ENCODE measurements around the gene SCN5A. TPM values are rescaled to one million over a fixed set of nuclear protein-coding genes. Genes with fewer than 3 reads are reported as not detected.

The SCN5A gene
- total and polyA plus RNA-seq, 2 donors (not counting 1 experiment from before 2014, with no cell fraction given), result 0.20 to 0.37 TPM

- intact Hi-C loops (cut with micrococcal nuclease), result no loop called here
- Mint-ChIP-seq H3K9me3 (ENCODE audit: insufficient read depth) (no peaks in the 10 kb centered on the region), H3K4me1 (no peaks in the 10 kb centered on the region), H3K4me3 (no peak overlapping the region), H3K27me3 (peaks cover 4% of the 10 kb centered on the region), H3K27ac (no peak overlapping the region)
- Histone ChIP-seq H3K4me2 (replicated peaks; ENCODE audit: low read depth, low read length, poor library complexity, severe bottlenecking) (no peak overlapping the region), H3K27me3 (replicated peaks in 1 of 4; ENCODE audit: control extremely low read depth in 1 of 4, control insufficient read depth in 3 of 4, insufficient read depth in 4 of 4, low read length in 3 of 4) (no peaks in the 10 kb centered on the region), H3K27ac (ENCODE audit: low read length in 2 of 2) (no peak overlapping the region), H2AFZ (ENCODE audit: insufficient read depth, low read depth, low read length, poor library complexity, severe bottlenecking) (no peak overlapping the region), H3K9me3 (ENCODE audit: control extremely low read depth in 1 of 3, control insufficient read depth in 2 of 3, insufficient read depth in 1 of 3, low read length in 2 of 3) (no peaks in the 10 kb centered on the region), H3K9ac (ENCODE audit: low read length) (no peak overlapping the region), H3K4me1 (ENCODE audit: control insufficient read depth in 2 of 2, insufficient read depth in 2 of 2, low read length in 2 of 2) (no peaks in the 10 kb centered on the region), H3K79me2 (ENCODE audit: control insufficient read depth, insufficient read depth, low read length) (no peaks in the 10 kb centered on the region), H3K36me3 (replicated peaks in 1 of 2; ENCODE audit: control extremely low read depth in 1 of 2, control insufficient read depth in 1 of 2, extremely low read depth in 1 of 2, insufficient read depth in 2 of 2, low read length in 1 of 2) (no peaks in the 10 kb centered on the region), H4K20me1 (ENCODE audit: control insufficient read depth, insufficient read depth, low read length, poor library complexity, severe bottlenecking) (no peaks in the 10 kb centered on the region), H3K4me3 (ENCODE audit: control extremely low read depth in 1 of 5, extremely low read depth in 1 of 5, insufficient read depth in 1 of 5, low read depth in 2 of 5, low read length in 4 of 5) (no peak overlapping the region)
- ChIA-PET CTCF (no interaction called here), POLR2A (interaction anchor here (0.6 kb wide), 1 partner anchor 68 kb away, joined by 3 read pairs; no protein-coding TSS in a partner anchor)
- no peak for ATAC-seq (ENCODE audit: low read depth)
- no peak for DNase-seq
- no peak for TF ChIP-seq EZH2 (IDR thresholded peaks at IDR 0.05; ENCODE audit: borderline replicate concordance, insufficient read depth, low read depth, low read length, poor library complexity, severe bottlenecking)
- no peak for TF ChIP-seq CTCF (IDR thresholded peaks at IDR 0.05)
- 90% methylated on average over 4 of the region's 6 CpGs for WGBS (ENCODE audit: insufficient coverage)
Measured at GRCh38 chr3:38564631-38565338, 84.7 kb downstream of the SCN5A start.

GRCh38 chr3:38563886-38564270 lies 85.6 kb downstream of the SCN5A start:
- Histone ChIP-seq H3K4me1 (ENCODE audit: control insufficient read depth in 2 of 2, insufficient read depth in 2 of 2, low read length in 2 of 2) (no peaks in the 10 kb centered on the region), H3K79me2 (ENCODE audit: control insufficient read depth, insufficient read depth, low read length) (no peaks in the 10 kb centered on the region), H4K20me1 (ENCODE audit: control insufficient read depth, insufficient read depth, low read length, poor library complexity, severe bottlenecking) (no peaks in the 10 kb centered on the region), H3K27ac (ENCODE audit: low read length in 2 of 2) (no peak overlapping the region), H3K4me3 (ENCODE audit: control extremely low read depth in 1 of 5, extremely low read depth in 1 of 5, insufficient read depth in 1 of 5, low read depth in 2 of 5, low read length in 4 of 5) (no peak overlapping the region), H3K27me3 (replicated peaks in 1 of 4; ENCODE audit: control extremely low read depth in 1 of 4, control insufficient read depth in 3 of 4, insufficient read depth in 4 of 4, low read length in 3 of 4) (no peaks in the 10 kb centered on the region), H3K4me2 (replicated peaks; ENCODE audit: low read depth, low read length, poor library complexity, severe bottlenecking) (no peak overlapping the region), H2AFZ (ENCODE audit: insufficient read depth, low read depth, low read length, poor library complexity, severe bottlenecking) (no peak overlapping the region), H3K9ac (ENCODE audit: low read length) (no peak overlapping the region), H3K36me3 (replicated peaks in 1 of 2; ENCODE audit: control extremely low read depth in 1 of 2, control insufficient read depth in 1 of 2, extremely low read depth in 1 of 2, insufficient read depth in 2 of 2, low read length in 1 of 2) (no peaks in the 10 kb centered on the region), H3K9me3 (ENCODE audit: control extremely low read depth in 1 of 3, control insufficient read depth in 2 of 3, insufficient read depth in 1 of 3, low read length in 2 of 3) (no peaks in the 10 kb centered on the region)
- WGBS (ENCODE audit: insufficient coverage), result 91% methylated on average over 10 of the region's 10 CpGs
- no peaks in the 10 kb centered on the region for H3K4me1 Mint-ChIP-seq
- H3K27me3 Mint-ChIP-seq, result peaks cover 4% of the 10 kb centered on the region
- no peak for TF ChIP-seq CTCF (IDR thresholded peaks at IDR 0.05)
- TF ChIP-seq EZH2 (IDR thresholded peaks at IDR 0.05; ENCODE audit: borderline replicate concordance, insufficient read depth, low read depth, low read length, poor library complexity, severe bottlenecking), result no peak
- H3K9me3 Mint-ChIP-seq (ENCODE audit: insufficient read depth), result no peaks in the 10 kb centered on the region
- POLR2A ChIA-PET, result no interaction called here
- intact Hi-C loops (cut with micrococcal nuclease), result no loop called here
- H3K4me3 Mint-ChIP-seq, result no peak overlapping the region
- CTCF ChIA-PET, result no interaction called here
- H3K27ac Mint-ChIP-seq, result no peak overlapping the region
- no peak for DNase-seq
- no peak for ATAC-seq (ENCODE audit: low read depth)
